IMR-90 (cell line): Measurements from ENCODE around the gene SERPINA5. TPM values are rescaled to one million over a fixed set of nuclear protein-coding genes. Genes with fewer than 3 reads are reported as not detected.

Experiments used
- ATAC-seq: fragments of 200-7000 bp; cut with Tn5 transposase; 2 replicates; pipeline ENCODE4 v1.9.1; 2020; ENCODE audit warnings: low read depth, mild to moderate bottlenecking, moderate library complexity
- BruUV-seq: library from RNA; stranded (reverse); fragments of 400-500 nt; replicated peaks from 2 replicates; lab custom pipeline; 2021; lab: Mats Ljungman, UMichigan
- CTCF ChIA-PET: fragments of 300-600 bp; formaldehyde crosslinking; extraction: SDS; loops from one replicate; lab custom pipeline; 2021; ENCODE audit warnings: antibody characterized with exemption; lab: Yijun Ruan, JAX
- POLR2A ChIA-PET: fragments of 300-600 bp; sonication (Branson Sonifier 250); formaldehyde crosslinking; loops from one replicate; lab custom pipeline; 2022; ENCODE audit warnings: antibody characterized with exemption; ENCODE audit not compliant: unreplicated experiment; lab: Charles Lee
- DNase-seq: peaks from one replicate; pipeline ENCODE4 v3.0.0; 2013
- H2AFZ ChIP-seq: replicated peaks from 2 replicates; pipeline ENCODE3; 2013; ENCODE audit warnings: low read length, mild to moderate bottlenecking; ENCODE audit not compliant: poor library complexity
- H2AK5ac ChIP-seq: 2 replicates; pipeline ENCODE4 v1.6.1; 2013; ENCODE audit warnings: low read depth, low read length, inconsistent platforms
- H2AK9ac ChIP-seq: replicated peaks from 2 replicates; pipeline ENCODE3; 2013; ENCODE audit warnings: mild to moderate bottlenecking, low read depth, low read length, moderate library complexity; ENCODE audit not compliant: poor library complexity
- H2BK120ac ChIP-seq: 2 replicates; pipeline ENCODE4 v1.6.1; 2013; ENCODE audit warnings: low read depth, low read length, inconsistent platforms
- H2BK15ac ChIP-seq: 3 replicates; pipeline ENCODE4 v1.6.1; 2013; ENCODE audit warnings: low read depth, low read length, inconsistent platforms
- H2BK20ac ChIP-seq: 2 replicates; pipeline ENCODE4 v1.6.1; 2013; ENCODE audit warnings: low read depth, mild to moderate bottlenecking, inconsistent platforms, low read length, moderate library complexity
- H2BK5ac ChIP-seq: 2 replicates; pipeline ENCODE4 v1.6.1; 2013; ENCODE audit warnings: mild to moderate bottlenecking, low read depth, low read length, inconsistent platforms; ENCODE audit not compliant: poor library complexity, severe bottlenecking
- H3K14ac ChIP-seq: replicated peaks from 2 replicates; pipeline ENCODE4 v1.6.1; 2013; ENCODE audit warnings: low read depth, low read length, inconsistent platforms
- H3K18ac ChIP-seq: 2 replicates; pipeline ENCODE4 v1.6.1; 2013; ENCODE audit warnings: low read depth, low read length, control low read depth
- H3K23ac ChIP-seq: 2 replicates; pipeline ENCODE4 v1.6.1; 2013; ENCODE audit warnings: low read depth, low read length, inconsistent platforms
- H3K27ac ChIP-seq: 2 replicates; pipeline ENCODE4 v1.5.1; 2013; ENCODE audit warnings: mild to moderate bottlenecking, control low read depth, low read length; ENCODE audit not compliant: insufficient read depth
- H3K27me3 ChIP-seq: 2 replicates; pipeline ENCODE4 v1.6.1; 2013; ENCODE audit warnings: low read length; ENCODE audit not compliant: control insufficient read depth, insufficient read depth
- H3K36me3 ChIP-seq: 2 replicates; pipeline ENCODE4 v1.6.1; 2013; ENCODE audit warnings: low read length, mixed read lengths; ENCODE audit not compliant: control insufficient read depth, insufficient read depth
- H3K4ac ChIP-seq: 2 replicates; pipeline ENCODE4 v1.6.1; 2013; ENCODE audit warnings: low read depth, low read length, inconsistent platforms
- H3K4me1 ChIP-seq: 2 replicates; pipeline ENCODE4 v1.6.1; 2013; ENCODE audit warnings: low read length, mixed read lengths; ENCODE audit not compliant: control insufficient read depth, insufficient read depth
- H3K4me2 ChIP-seq: 2 replicates; pipeline ENCODE4 v1.6.1; 2013; ENCODE audit warnings: low read depth, mild to moderate bottlenecking, control low read depth, low read length, moderate library complexity
- H3K4me3 ChIP-seq: 2 replicates; pipeline ENCODE4 v1.5.1; 2013; ENCODE audit warnings: low read depth, mild to moderate bottlenecking, control low read depth, low read length, moderate library complexity; ENCODE audit not compliant: insufficient read depth
- H3K56ac ChIP-seq: 2 replicates; pipeline ENCODE4 v1.6.1; 2013; ENCODE audit warnings: low read length, inconsistent platforms; ENCODE audit not compliant: insufficient read depth; ENCODE audit errors: extremely low read depth
- H3K79me1 ChIP-seq, 2 experiments: 2 replicates each; pipeline ENCODE4 v1.6.1; 2013; ENCODE audit warnings: low read length in 2 of 2, inconsistent platforms in 1 of 2, low read depth in 1 of 2
- H3K9ac ChIP-seq: 2 replicates; pipeline ENCODE4 v1.6.1; 2013; ENCODE audit warnings: low read depth, low read length, control low read depth
- H3K9me1 ChIP-seq: 2 replicates; pipeline ENCODE4 v1.6.1; 2013; ENCODE audit warnings: low read length, inconsistent platforms; ENCODE audit not compliant: insufficient read depth
- H3K9me3 ChIP-seq: 2 replicates; pipeline ENCODE4 v1.6.1; 2013; ENCODE audit warnings: low read length; ENCODE audit not compliant: control insufficient read depth, insufficient read depth
- H4K20me1 ChIP-seq: 2 replicates; pipeline ENCODE4 v1.6.1; 2013; ENCODE audit warnings: low read length, inconsistent platforms; ENCODE audit not compliant: insufficient read depth
- H4K5ac ChIP-seq: 2 replicates; pipeline ENCODE4 v1.6.1; 2013; ENCODE audit warnings: mild to moderate bottlenecking, low read depth, low read length, control low read depth
- H4K8ac ChIP-seq, 2 experiments: 2 replicates each; pipeline ENCODE4 v1.6.1; 2013; ENCODE audit warnings: low read depth in 2 of 2, low read length in 2 of 2, control low read depth in 1 of 2, inconsistent platforms in 1 of 2
- H4K91ac ChIP-seq: 2 replicates; pipeline ENCODE4 v1.6.1; 2013; ENCODE audit warnings: low read depth, low read length, inconsistent platforms; ENCODE audit not compliant: insufficient read depth
- CHD1 ChIP-seq: IDR thresholded peaks from 2 replicates; pipeline ENCODE4 v1.6.1; 2012; ENCODE audit warnings: low read depth, low read length, improper control_type of control experiment
- MAZ ChIP-seq: IDR thresholded peaks from 2 replicates; pipeline ENCODE4 v1.6.1; 2012; ENCODE audit warnings: low read depth, mild to moderate bottlenecking, low read length, improper control_type of control experiment, moderate library complexity, borderline replicate concordance
- RFX5 ChIP-seq: IDR thresholded peaks from 2 replicates; pipeline ENCODE4 v1.8.0; 2012; ENCODE audit warnings: low read depth, mild to moderate bottlenecking, low read length, moderate library complexity
- WGBS, 2 experiments: methylation state at CpG; one replicate each; pipeline versions ENCODE4 v1.1.5 to v1.1.7; 2013; ENCODE audit warnings: missing lambda C conversion rate in 2 of 2; ENCODE audit not compliant: insufficient read length in 1 of 2; ENCODE audit errors: extremely low coverage in 2 of 2; 5-methylcytosine and 5-hydroxymethylcytosine counted together
- dilution Hi-C: fragments of 300-500 bp; cut with HindIII; formaldehyde crosslinking; loops from one replicate; pipeline ENCODE4 v1.14.3; 2018; ENCODE audit warnings: low sequenced_read_pairs; ENCODE audit not compliant: unreplicated experiment
- in situ Hi-C: fragments of 300-500 bp; cut with MboI; formaldehyde crosslinking; loops from 3 replicates; pipeline ENCODE4 v1.14.3; 2019; ENCODE audit warnings: low sequenced_read_pairs, inconsistent platforms, mixed read lengths
- intact Hi-C: fragments of 100-400 bp; cut with micrococcal nuclease; formaldehyde crosslinking; loops from 2 replicates; pipeline ENCODE4 v1.10.0; 2022
- polyA plus RNA-seq, 3 experiments: library from polyadenylated mRNA; depleted of rRNA; stranded (reverse); fragments of >200 nt; gene quantifications; 2 replicates each; pipeline ENCODE4 v1.2.3, GENCODE V29; 2012; ENCODE audit warnings: low replicate concordance in 1 of 3
- total RNA-seq: library from RNA; depleted of rRNA; stranded (reverse); fragments of >200 nt; gene quantifications from 2 replicates; pipeline ENCODE4 v1.2.3, GENCODE V29; 2012

The SERPINA5 gene
- total and polyA plus RNA-seq, 2 of the 4 experiments (the other 2 are of a cell fraction), result not detected

- Histone ChIP-seq H2AK9ac (no peak overlapping the region), H2BK20ac (no peak overlapping the region), H4K8ac (no peak overlapping the region), H3K9me3 (peaks cover 17% of the 10 kb centered on the region), H2BK5ac (no peak overlapping the region), H2BK120ac (no peak overlapping the region), H3K14ac (no peak overlapping the region), H3K79me1 (no peaks in the 10 kb centered on the region), H4K20me1 (no peaks in the 10 kb centered on the region), H2BK15ac (no peak overlapping the region), H3K56ac (no peak overlapping the region), H3K27ac (no peak overlapping the region), H3K9me1 (no peaks in the 10 kb centered on the region), H4K91ac (no peak overlapping the region), H3K4ac (no peak overlapping the region), H3K36me3 (no peaks in the 10 kb centered on the region), H3K18ac (no peak overlapping the region), H3K4me2 (no peak overlapping the region), H3K4me1 (no peaks in the 10 kb centered on the region), H2AFZ (no peak overlapping the region), H3K4me3 (no peak overlapping the region), H3K23ac (no peak overlapping the region), H4K5ac (no peak overlapping the region), H3K27me3 (peaks cover 10% of the 10 kb centered on the region), H2AK5ac (no peak overlapping the region), H3K9ac (no peak overlapping the region)
- ATAC-seq, result no peak
- in situ Hi-C loops (no loop called here), dilution Hi-C loops (no loop called here), intact Hi-C loops (no loop called here)
- ChIA-PET CTCF (no interaction called here), POLR2A (no interaction called here)
- no TSS peak for BruUV-seq
- no peak for TF ChIP-seq CHD1
- no peak for TF ChIP-seq MAZ
- no peak for TF ChIP-seq RFX5
- DNase-seq, result no peak
- 57% methylated on average over 1 of the region's 6 CpGs; no CpG with 5 or more reads in 1 of the 2 experiments for WGBS, 2 experiments
These were observed 41.6 kb downstream of the SERPINA5 start for GRCh38 chr14:94622653-94623421.
